ENCODE data around the gene ZNF3. TPM values are rescaled to one million over a fixed set of nuclear protein-coding genes. Genes with fewer than 3 reads are reported as not detected.

ZNF3 gene
- total and polyA plus RNA-seq, 9 of the 15 experiments (the other 6 are each of a cell fraction or from before 2014, with no cell fraction given), result 30.0 to 64.9 (median 51.5) TPM

- no peak for TF ChIP-seq CEBPB (tag; IDR thresholded peaks at IDR 0.05)
- TF ChIP-seq TCFL5 (CRISPR knock-in tag; conservative IDR thresholded peaks at IDR 0.05), result no peak
- TF ChIP-seq TRIM25 (IDR thresholded peaks at IDR 0.05; ENCODE audit: borderline replicate concordance), result no peak
- no peak for TF ChIP-seq HINFP (tag; conservative IDR thresholded peaks at IDR 0.05; ENCODE audit: low read depth)
- no peak for TF ChIP-seq SREBF1 (IDR thresholded peaks at IDR 0.05; ENCODE audit: borderline replicate concordance, low read depth, low read length)
- no peak for TF ChIP-seq ZFP30 (CRISPR knock-in tag; IDR thresholded peaks at IDR 0.05; ENCODE audit: borderline replicate concordance)
- peak; percentile 96 for TF ChIP-seq ELF2 (CRISPR knock-in tag; IDR thresholded peaks at IDR 0.05)
- 0 out of 2 replicates have a peak, but pooled peaks have one; percentile 56 for TF ChIP-seq SAFB (IDR thresholded peaks at IDR 0.05; ENCODE audit: borderline replicate concordance, low read depth, low read length)
- TF ChIP-seq ZNF668 (CRISPR knock-in tag; IDR thresholded peaks at IDR 0.05), result 0 out of 2 replicates have a peak, but pooled peaks have one; percentile 68
- TF ChIP-seq PBX2 (CRISPR knock-in tag; IDR thresholded peaks at IDR 0.05; ENCODE audit: low read depth), result no peak
- no peak; the same call in 1 of the 2 replicates for TF ChIP-seq PBX2 (tag; conservative IDR thresholded peaks at IDR 0.05; ENCODE audit: low read depth)
- TF ChIP-seq HMGXB4 (CRISPR knock-in tag; IDR thresholded peaks at IDR 0.05), result peak; percentile 44; the same call in 1 of the 2 replicates
- peak; percentile 86 for TF ChIP-seq MAX (CRISPR knock-in tag; IDR thresholded peaks at IDR 0.05)
- TF ChIP-seq ELF1 (tag; IDR thresholded peaks at IDR 0.05), result peak; percentile 95
- no peak for TF ChIP-seq CCAR2 (IDR thresholded peaks at IDR 0.05; ENCODE audit: low read depth, low read length)
- TF ChIP-seq U2AF2 (optimal IDR thresholded peaks at IDR 0.05; ENCODE audit: low read depth, low read length), result no peak
- TF ChIP-seq CBX1 (IDR thresholded peaks at IDR 0.05; ENCODE audit: low read depth), result peak; percentile 21; the same call in 1 of the 2 replicates
- TF ChIP-seq MCM7 (IDR thresholded peaks at IDR 0.05), result no peak
- TF ChIP-seq THRA (IDR thresholded peaks at IDR 0.05), result no peak
Observed at GRCh38 chr7:100100420-100101015, 19.0 kb upstream of the ZNF3 start (continued).
